ENCODE data around the gene FBXO4.

Gene FBXO4

GRCh38 chr5:41951224-41951623 is 26.1 kb downstream of the FBXO4 start:
- TF ChIP-seq CTCF (conservative IDR thresholded peaks at IDR 0.05; ENCODE audit: low read length), result no peak
- DNase-seq (ENCODE audit: low read depth), result no peak
- no peak overlapping the region for H3K4me3 ChIP-seq (ENCODE audit: low read length)

GRCh38 chr5:41954286-41954685 is 29.2 kb downstream of the FBXO4 start:
- TF ChIP-seq CTCF (conservative IDR thresholded peaks at IDR 0.05; ENCODE audit: low read length), result no peak
- DNase-seq (ENCODE audit: low read depth), result no peak

GRCh38 chr5:41955432-41956024 is 30.4 kb downstream of the FBXO4 start:
- TF ChIP-seq CTCF (conservative IDR thresholded peaks at IDR 0.05; ENCODE audit: low read length), result no peak
- no peak overlapping the region for H3K4me3 ChIP-seq (ENCODE audit: low read length)
- no peak for DNase-seq (ENCODE audit: low read depth)

More at GRCh38 chr5:41954286-41954685, 29.2 kb downstream of the FBXO4 start:
- H3K4me3 ChIP-seq (ENCODE audit: low read length), result no peak overlapping the region

- H3K4me3 ChIP-seq (ENCODE audit: low read length), result no peak overlapping the region
- TF ChIP-seq CTCF (conservative IDR thresholded peaks at IDR 0.05; ENCODE audit: low read length), result no peak
- DNase-seq (ENCODE audit: low read depth), result no peak
Observed at GRCh38 chr5:41956943-41957342, 31.9 kb downstream of the FBXO4 start.

- no peak for TF ChIP-seq CTCF (conservative IDR thresholded peaks at IDR 0.05; ENCODE audit: low read length)
- no peak for DNase-seq (ENCODE audit: low read depth)
- no peak overlapping the region for H3K4me3 ChIP-seq (ENCODE audit: low read length)
Observed at GRCh38 chr5:41960481-41960880, 35.4 kb downstream of the FBXO4 start.

GRCh38 chr5:41961736-41962135 is 36.7 kb downstream of the FBXO4 start:
- no peak overlapping the region for H3K4me3 ChIP-seq (ENCODE audit: low read length)
- no peak for DNase-seq (ENCODE audit: low read depth)
- no peak for TF ChIP-seq CTCF (conservative IDR thresholded peaks at IDR 0.05; ENCODE audit: low read length)

- H3K4me3 ChIP-seq (ENCODE audit: low read length), result no peak overlapping the region
- TF ChIP-seq CTCF (conservative IDR thresholded peaks at IDR 0.05; ENCODE audit: low read length), result no peak
- no peak for DNase-seq (ENCODE audit: low read depth)
Observed at GRCh38 chr5:41962491-41962890, 37.4 kb downstream of the FBXO4 start.

Measured in AG10803 (cell line).